DND-41 (cell line): ENCODE results near the gene TMA16.

Source experiments
- ATAC-seq: fragments of 200-7000 bp; cut with Tn5 transposase; 3 replicates; pipeline ENCODE4 v1.9.1; 2021; ENCODE audit warnings: low read depth; ENCODE audit not compliant: insufficient read depth
- DNase-seq: peaks from one replicate; pipeline ENCODE4 v3.0.0-alpha.2; 2020
- H2AFZ ChIP-seq: 2 replicates; pipeline ENCODE4 v1.6.0; 2012; ENCODE audit warnings: low read depth, low read length
- H3K27ac ChIP-seq: 2 replicates; pipeline ENCODE4 v1.5.1; 2012; ENCODE audit warnings: low read length, inconsistent platforms
- H3K27me3 ChIP-seq: fragments of 200-600 bp; sonication (generic); 2 replicates; pipeline ENCODE4 v1.6.0; 2012; ENCODE audit warnings: low read length, mild to moderate bottlenecking, inconsistent platforms; ENCODE audit not compliant: insufficient read depth, poor library complexity
- H3K36me3 ChIP-seq: 2 replicates; pipeline ENCODE4 v1.5.1; 2012; ENCODE audit warnings: low read length, inconsistent platforms; ENCODE audit not compliant: insufficient read depth
- H3K4me1 ChIP-seq: 2 replicates; pipeline ENCODE4 v1.5.1; 2012; ENCODE audit warnings: mild to moderate bottlenecking, low read length; ENCODE audit not compliant: insufficient read depth
- H3K4me2 ChIP-seq: 2 replicates; pipeline ENCODE4 v1.6.0; 2012; ENCODE audit warnings: mild to moderate bottlenecking, moderate library complexity, low read length, inconsistent platforms; ENCODE audit not compliant: insufficient read depth
- H3K4me3 ChIP-seq, 2 experiments: fragments of 200-600 bp in 1 of 2; shearing (Covaris generic) in 1 of 2; 2 replicates each; pipeline ENCODE4 v1.5.1; 2012 to 2016; ENCODE audit warnings: inconsistent platforms in 2 of 2, low read length in 2 of 2, mild to moderate bottlenecking in 2 of 2, low read depth in 1 of 2, moderate library complexity in 1 of 2
- H3K79me2 ChIP-seq: 2 replicates; pipeline ENCODE4 v1.6.0; 2012; ENCODE audit warnings: low read length, inconsistent platforms; ENCODE audit not compliant: insufficient read depth
- H3K9ac ChIP-seq: 2 replicates; pipeline ENCODE4 v1.6.0; 2012; ENCODE audit warnings: low read depth, mild to moderate bottlenecking, inconsistent platforms, low read length, moderate library complexity
- H3K9me3 ChIP-seq: 2 replicates; pipeline ENCODE4 v1.5.1; 2012; ENCODE audit warnings: low read length, moderate library complexity, mild to moderate bottlenecking, inconsistent platforms; ENCODE audit not compliant: insufficient read depth, severe bottlenecking
- H4K20me1 ChIP-seq: 2 replicates; pipeline ENCODE4 v1.6.0; 2012; ENCODE audit warnings: low read length; ENCODE audit not compliant: insufficient read depth
- CTCF ChIP-seq: IDR thresholded peaks from 2 replicates; pipeline ENCODE4 v1.5.1; 2012; ENCODE audit warnings: borderline replicate concordance, low read length, moderate library complexity, mild to moderate bottlenecking; ENCODE audit not compliant: poor library complexity, severe bottlenecking; ENCODE audit errors: extremely low read depth
- EZH2 ChIP-seq: IDR thresholded peaks from 3 replicates; pipeline ENCODE4 v1.6.1; 2012; ENCODE audit warnings: borderline replicate concordance, low read depth, mild to moderate bottlenecking, moderate library complexity, low read length, inconsistent platforms; ENCODE audit not compliant: severe bottlenecking

Gene TMA16

GRCh38 chr4:163500586-163500985, 6.1 kb downstream of the TMA16 start:
- H3K4me1 ChIP-seq: peaks cover 31% of the 10 kb centered on the region
- H3K4me3 ChIP-seq: no peak overlapping the region
- H3K9me3 ChIP-seq: no peaks in the 10 kb centered on the region
- no peak overlapping the region for H3K4me2 ChIP-seq
- DNase-seq: no peak
- H3K36me3 ChIP-seq: peaks cover 14% of the 10 kb centered on the region; the same call in 1 of the 2 replicates
- H3K27me3 ChIP-seq: no peaks in the 10 kb centered on the region
- peaks cover 99% of the 10 kb centered on the region for H3K79me2 ChIP-seq
- TF ChIP-seq CTCF (no peak), EZH2 (no peak)
- peaks cover 52% of the 10 kb centered on the region; the same call in 1 of the 2 replicates for H4K20me1 ChIP-seq
- H2AFZ ChIP-seq: no peak overlapping the region
- no peak overlapping the region for H3K9ac ChIP-seq
- H3K27ac ChIP-seq: no peak overlapping the region
- no peak for ATAC-seq

- no peak for TF ChIP-seq EZH2
- Histone ChIP-seq H3K9me3 (no peaks in the 10 kb centered on the region), H3K4me3 (no peak overlapping the region), H2AFZ (no peak overlapping the region), H4K20me1 (peaks cover 67% of the 10 kb centered on the region; the same call in 1 of the 2 replicates), H3K27ac (no peak overlapping the region), H3K9ac (no peak overlapping the region), H3K27me3 (no peaks in the 10 kb centered on the region), H3K4me1 (peaks cover 3% of the 10 kb centered on the region; the same call in 1 of the 2 replicates), H3K79me2 (peaks cover 98% of the 10 kb centered on the region), H3K4me2 (no peak overlapping the region), H3K36me3 (peaks cover 40% of the 10 kb centered on the region)
- ATAC-seq (no peak), DNase-seq (no peak)
Measured at GRCh38 chr4:163505374-163505773, 10.9 kb downstream of the TMA16 start.

GRCh38 chr4:163515198-163515597, 20.7 kb downstream of the TMA16 start:
- H2AFZ ChIP-seq: no peak overlapping the region
- H3K4me1 ChIP-seq: no peaks in the 10 kb centered on the region
- no peak overlapping the region for H3K9ac ChIP-seq
- peaks cover 7% of the 10 kb centered on the region; the same call in 1 of the 2 replicates for H4K20me1 ChIP-seq
- no peak overlapping the region for H3K4me2 ChIP-seq
- H3K27ac ChIP-seq: no peak overlapping the region
- H3K9me3 ChIP-seq: no peaks in the 10 kb centered on the region
- no peaks in the 10 kb centered on the region for H3K27me3 ChIP-seq
- H3K36me3 ChIP-seq: peaks cover 77% of the 10 kb centered on the region
- DNase-seq (no peak), ATAC-seq (no peak)
- peaks cover 21% of the 10 kb centered on the region; the same call in 1 of the 2 replicates for H3K79me2 ChIP-seq
- TF ChIP-seq EZH2 (no peak), CTCF (no peak)
- no peak overlapping the region for H3K4me3 ChIP-seq

DNA sequence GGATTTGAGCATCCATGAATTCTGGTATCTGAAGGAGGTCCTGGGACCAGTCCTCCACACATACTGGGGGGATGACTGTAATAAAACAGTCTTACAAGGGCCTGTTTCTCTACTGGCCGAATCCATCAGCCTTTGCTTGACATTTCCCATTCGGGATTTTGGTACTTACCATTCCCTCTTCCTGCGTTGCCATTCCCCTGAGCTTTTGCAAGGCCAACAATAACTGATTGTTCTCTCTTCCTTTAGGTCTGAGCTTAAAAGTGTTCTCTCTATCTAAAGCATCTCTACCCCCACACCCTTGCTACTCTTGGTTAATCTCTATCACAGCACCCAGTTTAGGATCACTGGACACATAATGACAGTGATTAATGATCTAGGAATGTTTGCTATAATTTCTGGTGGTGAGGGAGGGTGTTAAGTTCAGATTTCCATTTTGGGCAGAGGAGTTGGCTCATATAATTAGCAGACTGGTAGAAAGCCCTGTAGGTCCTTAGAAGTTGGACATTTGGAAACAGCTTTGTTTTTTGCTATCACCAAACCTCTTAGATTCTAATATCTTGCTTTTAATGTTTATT, 29.4 kb downstream of the TMA16 start:
- H3K4me2 ChIP-seq: no peak overlapping the region

More for the DNA sequence above, 29.4 kb downstream of the TMA16 start:
- Histone ChIP-seq H4K20me1 (no peaks in the 10 kb centered on the region), H2AFZ (no peak overlapping the region), H3K9me3 (no peaks in the 10 kb centered on the region), H3K4me1 (peaks cover 9% of the 10 kb centered on the region; the same call in 1 of the 2 replicates), H3K9ac (no peak overlapping the region), H3K4me3 (no peak overlapping the region), H3K27me3 (no peaks in the 10 kb centered on the region), H3K79me2 (no peaks in the 10 kb centered on the region), H3K27ac (no peak overlapping the region), H3K36me3 (peaks cover 74% of the 10 kb centered on the region)
- TF ChIP-seq EZH2 (no peak), CTCF (no peak)
- DNase-seq (no peak), ATAC-seq (no peak)
